Astrocyte of the cerebellum (primary cell): Measurements from ENCODE around the gene PHF2.

Experiments
- DNase-seq: peaks from one replicate; pipeline ENCODE4 v3.0.0-alpha.2; 2011; ENCODE audit warnings: low read depth
- H3K4me3 ChIP-seq: 2 replicates; pipeline ENCODE4 v1.5.1; 2011; ENCODE audit warnings: mild to moderate bottlenecking, low read depth, low read length, moderate library complexity
- CTCF ChIP-seq: IDR thresholded peaks from 2 replicates; pipeline ENCODE4 v1.5.1; 2012; ENCODE audit warnings: low read length, low read depth, moderate library complexity, mild to moderate bottlenecking; ENCODE audit errors: missing control alignments
- in situ Hi-C: cut with HindIII; loops from 2 replicates; pipeline ENCODE4 v1.10.0; 2017; ENCODE audit warnings: low sequenced_read_pairs

PHF2 gene

GRCh38 chr9:93648181-93648580 lies 71.8 kb downstream of the PHF2 start:
- H3K4me3 ChIP-seq = no peak overlapping the region
- DNase-seq = no peak
- in situ Hi-C loops = no loop called here
- no peak for TF ChIP-seq CTCF

- no peak for TF ChIP-seq CTCF
- no peak overlapping the region for H3K4me3 ChIP-seq
- in situ Hi-C loops = no loop called here
- DNase-seq = no peak
Observed at GRCh38 chr9:93648836-93649235, 72.5 kb downstream of the PHF2 start.

GRCh38 chr9:93649610-93650261 lies 73.4 kb downstream of the PHF2 start:
- no peak for DNase-seq
- no peak for TF ChIP-seq CTCF
- H3K4me3 ChIP-seq = no peak overlapping the region
- in situ Hi-C loops = no loop called here

- DNase-seq = no peak
- TF ChIP-seq CTCF = no peak
- no peak overlapping the region for H3K4me3 ChIP-seq
- in situ Hi-C loops = no loop called here
Observed at GRCh38 chr9:93650448-93650847, 74.1 kb downstream of the PHF2 start.

- in situ Hi-C loops = no loop called here
- no peak for DNase-seq
- H3K4me3 ChIP-seq = no peak overlapping the region
- TF ChIP-seq CTCF = no peak
Observed at GRCh38 chr9:93651521-93651950, 75.2 kb downstream of the PHF2 start.

GRCh38 chr9:93652604-93653592 lies 76.5 kb downstream of the PHF2 start:
- in situ Hi-C loops = no loop called here
- H3K4me3 ChIP-seq = no peak overlapping the region
- no peak for TF ChIP-seq CTCF
- no peak for DNase-seq
